OCI-LY1 (cell line): ENCODE results near the gene KSR1.

Experiments
- H2AFZ ChIP-seq: fragments of 200-600 bp; sonication (generic), shearing (Covaris generic); 2 replicates; pipeline ENCODE4 v1.6.0; 2014; ENCODE audit warnings: antibody characterized with exemption, mild to moderate bottlenecking, low read length
- H3F3A ChIP-seq: fragments of 200-600 bp; sonication (generic), shearing (Covaris generic); 2 replicates; pipeline ENCODE4 v1.6.0; 2014; ENCODE audit warnings: mild to moderate bottlenecking, antibody characterized with exemption, low read length, moderate library complexity; ENCODE audit not compliant: insufficient read depth
- H3K27ac ChIP-seq: fragments of 200-600 bp; sonication (generic); 2 replicates; pipeline ENCODE4 v1.5.1; 2014; ENCODE audit warnings: low read length, mixed run types, mild to moderate bottlenecking, low read depth; ENCODE audit not compliant: poor library complexity, severe bottlenecking
- H3K27me3 ChIP-seq: fragments of 200-600 bp; sonication (generic); 2 replicates; pipeline ENCODE4 v1.6.0; 2014; ENCODE audit warnings: antibody characterized with exemption, mild to moderate bottlenecking, low read length, moderate library complexity; ENCODE audit not compliant: insufficient read depth
- H3K36me3 ChIP-seq: fragments of 200-600 bp; sonication (generic); 2 replicates; pipeline ENCODE4 v1.6.1; 2014; ENCODE audit warnings: mild to moderate bottlenecking, antibody characterized with exemption, low read length, moderate library complexity, mixed read lengths; ENCODE audit not compliant: insufficient read depth
- H3K4me1 ChIP-seq: fragments of 200-600 bp; sonication (generic); 2 replicates; pipeline ENCODE4 v1.5.1; 2014; ENCODE audit warnings: mild to moderate bottlenecking, low read length, moderate library complexity; ENCODE audit not compliant: insufficient read depth, severe bottlenecking
- H3K4me2 ChIP-seq: fragments of 200-600 bp; sonication (generic), shearing (Covaris generic); 2 replicates; pipeline ENCODE4 v1.6.1; 2014; ENCODE audit warnings: low read length
- H3K4me3 ChIP-seq: fragments of 200-600 bp; sonication (generic); 2 replicates; pipeline ENCODE4 v1.5.1; 2014; ENCODE audit warnings: low read length, low read depth, mild to moderate bottlenecking, mixed read lengths; ENCODE audit not compliant: poor library complexity, severe bottlenecking
- H3K79me2 ChIP-seq: fragments of 200-600 bp; shearing (Covaris generic); 2 replicates; pipeline ENCODE4 v1.6.1; 2016; ENCODE audit warnings: mixed run types, low read length, mixed read lengths; ENCODE audit not compliant: insufficient read depth
- H3K9ac ChIP-seq: fragments of 200-600 bp; sonication (generic), shearing (Covaris generic); 2 replicates; pipeline ENCODE4 v1.6.1; 2014; ENCODE audit warnings: mild to moderate bottlenecking, low read length, mixed read lengths
- H3K9me2 ChIP-seq: fragments of 200-600 bp; sonication (generic), shearing (Covaris generic); 2 replicates; pipeline ENCODE4 v1.6.1; 2014; ENCODE audit warnings: low read depth, mild to moderate bottlenecking, low read length, mixed read lengths
- H3K9me3 ChIP-seq: fragments of 200-600 bp; shearing (Covaris generic); 2 replicates; pipeline ENCODE4 v1.6.1; 2014; ENCODE audit warnings: low read length, mixed read lengths
- H4K20me1 ChIP-seq: fragments of 200-600 bp; sonication (generic), shearing (Covaris generic); 2 replicates; pipeline ENCODE4 v1.6.0; 2016; ENCODE audit warnings: mild to moderate bottlenecking, low read length; ENCODE audit not compliant: insufficient read depth
- EZH2 ChIP-seq: fragments of 200-600 bp; sonication (generic), shearing (Covaris generic); IDR thresholded peaks from 2 replicates; pipeline ENCODE4 v1.8.0; 2017; ENCODE audit warnings: borderline replicate concordance, mixed run types, mild to moderate bottlenecking, antibody characterized with exemption, low read length, moderate library complexity, mixed read lengths
- TF ChIP-seq, protein P1 (sequence below): fragments of 200-600 bp; sonication (generic), shearing (Covaris generic); IDR thresholded peaks from 2 replicates; pipeline ENCODE4 v1.5.1; 2017; ENCODE audit warnings: mild to moderate bottlenecking, antibody characterized with exemption, low read length, moderate library complexity, mixed read lengths

The KSR1 gene

GRCh38 chr17:27530764-27531391, 74.6 kb downstream of the KSR1 start:
- TF ChIP-seq, protein P1, sequence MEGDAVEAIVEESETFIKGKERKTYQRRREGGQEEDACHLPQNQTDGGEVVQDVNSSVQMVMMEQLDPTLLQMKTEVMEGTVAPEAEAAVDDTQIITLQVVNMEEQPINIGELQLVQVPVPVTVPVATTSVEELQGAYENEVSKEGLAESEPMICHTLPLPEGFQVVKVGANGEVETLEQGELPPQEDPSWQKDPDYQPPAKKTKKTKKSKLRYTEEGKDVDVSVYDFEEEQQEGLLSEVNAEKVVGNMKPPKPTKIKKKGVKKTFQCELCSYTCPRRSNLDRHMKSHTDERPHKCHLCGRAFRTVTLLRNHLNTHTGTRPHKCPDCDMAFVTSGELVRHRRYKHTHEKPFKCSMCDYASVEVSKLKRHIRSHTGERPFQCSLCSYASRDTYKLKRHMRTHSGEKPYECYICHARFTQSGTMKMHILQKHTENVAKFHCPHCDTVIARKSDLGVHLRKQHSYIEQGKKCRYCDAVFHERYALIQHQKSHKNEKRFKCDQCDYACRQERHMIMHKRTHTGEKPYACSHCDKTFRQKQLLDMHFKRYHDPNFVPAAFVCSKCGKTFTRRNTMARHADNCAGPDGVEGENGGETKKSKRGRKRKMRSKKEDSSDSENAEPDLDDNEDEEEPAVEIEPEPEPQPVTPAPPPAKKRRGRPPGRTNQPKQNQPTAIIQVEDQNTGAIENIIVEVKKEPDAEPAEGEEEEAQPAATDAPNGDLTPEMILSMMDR, result no peak
- TF ChIP-seq EZH2, result no peak
- Histone ChIP-seq H3F3A (no peaks in the 10 kb centered on the region), H3K9me2 (no peaks in the 10 kb centered on the region), H3K36me3 (no peaks in the 10 kb centered on the region), H2AFZ (no peak overlapping the region), H3K9me3 (no peaks in the 10 kb centered on the region), H3K4me2 (no peak overlapping the region), H4K20me1 (no peaks in the 10 kb centered on the region), H3K27ac (no peak overlapping the region), H3K4me3 (no peak overlapping the region), H3K79me2 (no peaks in the 10 kb centered on the region), H3K27me3 (no peaks in the 10 kb centered on the region), H3K9ac (no peak overlapping the region), H3K4me1 (no peaks in the 10 kb centered on the region)

DNA sequence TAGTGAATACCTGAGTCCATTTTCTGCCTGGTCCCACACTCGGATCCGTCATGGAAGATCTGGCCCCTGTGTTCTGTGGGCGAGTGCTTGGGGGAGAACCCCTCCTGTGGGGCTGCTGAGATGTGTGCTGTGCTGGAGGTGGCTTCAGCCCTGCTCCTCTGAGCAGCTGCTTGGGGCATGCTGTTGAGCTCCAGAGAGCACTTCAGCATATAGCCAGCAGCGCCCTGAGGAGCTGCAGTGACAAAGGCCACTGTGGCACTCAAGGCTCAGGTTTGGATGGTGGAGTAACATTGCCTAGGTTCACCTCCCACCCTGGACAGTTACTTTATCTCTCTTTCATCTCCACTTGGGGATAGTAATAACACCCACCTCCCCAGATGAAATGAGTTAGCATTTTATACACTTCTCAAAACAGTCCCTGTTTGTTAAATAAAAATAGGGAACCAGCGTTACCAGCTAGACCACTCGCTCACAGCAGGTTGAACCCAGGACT, 75.3 kb downstream of the KSR1 start:
- no peaks in the 10 kb centered on the region for H3K4me1 ChIP-seq
- H3K9me2 ChIP-seq, result no peaks in the 10 kb centered on the region
- H3K79me2 ChIP-seq, result no peaks in the 10 kb centered on the region
- H3K36me3 ChIP-seq, result no peaks in the 10 kb centered on the region
- no peak overlapping the region for H3K9ac ChIP-seq
- H3K4me2 ChIP-seq, result no peak overlapping the region
- H3K4me3 ChIP-seq, result no peak overlapping the region
- H3K27me3 ChIP-seq, result no peaks in the 10 kb centered on the region
- no peak overlapping the region for H2AFZ ChIP-seq
- H4K20me1 ChIP-seq, result no peaks in the 10 kb centered on the region
- H3F3A ChIP-seq, result no peaks in the 10 kb centered on the region
- H3K9me3 ChIP-seq, result no peaks in the 10 kb centered on the region
- TF ChIP-seq, protein P1, result no peak
- no peak for TF ChIP-seq EZH2
- H3K27ac ChIP-seq, result no peak overlapping the region

- no peaks in the 10 kb centered on the region for H3K79me2 ChIP-seq
- H4K20me1 ChIP-seq, result no peaks in the 10 kb centered on the region
- no peak overlapping the region for H3K9ac ChIP-seq
- TF ChIP-seq EZH2, result no peak
- TF ChIP-seq, protein P1, result no peak
- no peak overlapping the region for H3K4me2 ChIP-seq
- no peaks in the 10 kb centered on the region for H3F3A ChIP-seq
- no peaks in the 10 kb centered on the region for H3K27me3 ChIP-seq
- no peaks in the 10 kb centered on the region for H3K9me3 ChIP-seq
- no peaks in the 10 kb centered on the region for H3K36me3 ChIP-seq
- no peaks in the 10 kb centered on the region for H3K4me1 ChIP-seq
- H2AFZ ChIP-seq, result no peak overlapping the region
- H3K9me2 ChIP-seq, result no peaks in the 10 kb centered on the region
- H3K27ac ChIP-seq, result no peak overlapping the region
- H3K4me3 ChIP-seq, result no peak overlapping the region
These were observed 76.3 kb downstream of the KSR1 start for GRCh38 chr17:27532269-27533263.
